SK-N-SH (cell line): ENCODE data around the gene SLC1A2. TPM values are rescaled to one million over a fixed set of nuclear protein-coding genes. Genes with fewer than 3 reads are reported as not detected.

ENCODE experiments used
- CTCF ChIA-PET: fragments of 300-600, 350-600 bp; formaldehyde crosslinking; extraction: SDS; loops from one replicate; lab custom pipeline; 2021; lab: Yijun Ruan, JAX
- POLR2A ChIA-PET: fragments of 350-600 bp; sonication (Branson Sonifier 250); formaldehyde crosslinking; extraction: SDS; loops from one replicate; lab custom pipeline; 2020; ENCODE audit warnings: antibody characterized with exemption, inconsistent platforms; lab: Yijun Ruan, JAX
- DNase-seq: peaks from one replicate; pipeline ENCODE4 v3.0.0; 2012
- H2AFZ ChIP-seq: fragments of 200-600 bp; sonication (generic); 2 replicates; pipeline ENCODE4 v1.8.1; 2016; ENCODE audit warnings: antibody characterized with exemption, mild to moderate bottlenecking, low read depth
- H3F3A ChIP-seq: fragments of 200-600 bp; sonication (generic); replicated peaks from 2 replicates; pipeline ENCODE3; 2016; ENCODE audit warnings: antibody characterized with exemption, mild to moderate bottlenecking; ENCODE audit not compliant: insufficient read depth
- H3K27ac ChIP-seq, 2 experiments: fragments of 200-500 bp in 1 of 2; fragments of 200-600 bp in 1 of 2; sonication (Bioruptor generic) in 1 of 2; sonication (generic), shearing (Covaris generic) in 1 of 2; 2 replicates each; pipeline versions ENCODE4 v1.5.1 to v1.6.1; 2014 to 2016; ENCODE audit warnings: low read depth in 2 of 2, inconsistent platforms in 1 of 2, low read length in 1 of 2, mild to moderate bottlenecking in 1 of 2, mixed read lengths in 1 of 2
- H3K27me3 ChIP-seq: fragments of 200-600 bp; sonication (generic), shearing (Covaris generic); 2 replicates; pipeline ENCODE4 v1.6.1; 2016; ENCODE audit warnings: mixed run types; ENCODE audit not compliant: insufficient read depth
- H3K36me3 ChIP-seq, 2 experiments: fragments of 200-500 bp in 1 of 2; fragments of 200-600 bp in 1 of 2; sonication (Bioruptor generic) in 1 of 2; sonication (generic) in 1 of 2; replicated peaks in 1 of 2; 2 replicates each; pipeline versions ENCODE3 to v1.5.1; 2014 to 2016; ENCODE audit warnings: low read length in 1 of 2, mild to moderate bottlenecking in 1 of 2; ENCODE audit not compliant: insufficient read depth in 2 of 2, control insufficient read depth in 1 of 2
- H3K4me1 ChIP-seq, 2 experiments: fragments of 200-500 bp in 1 of 2; fragments of 200-600 bp in 1 of 2; sonication (Bioruptor generic) in 1 of 2; sonication (generic), shearing (Covaris generic) in 1 of 2; 2 replicates each; pipeline versions ENCODE4 v1.5.1 to v1.6.1; 2014 to 2016; ENCODE audit warnings: low read depth in 1 of 2, low read length in 1 of 2, mixed run types in 1 of 2; ENCODE audit not compliant: insufficient read depth in 2 of 2, control insufficient read depth in 1 of 2
- H3K4me2 ChIP-seq: fragments of 200-600 bp; sonication (generic), shearing (Covaris generic); 2 replicates; pipeline ENCODE4 v1.6.1; 2017; ENCODE audit warnings: mixed run types
- H3K4me3 ChIP-seq, 2 experiments: fragments of 200-500 bp in 1 of 2; fragments of 200-600 bp in 1 of 2; sonication (Bioruptor generic) in 1 of 2; sonication (generic), shearing (Covaris generic) in 1 of 2; 2 replicates each; pipeline versions ENCODE4 v1.5.1 to v1.8.1; 2014 to 2016; ENCODE audit warnings: low read depth in 2 of 2, inconsistent platforms in 1 of 2, low read length in 1 of 2, mild to moderate bottlenecking in 1 of 2, mixed read lengths in 1 of 2, moderate library complexity in 1 of 2
- H3K79me2 ChIP-seq: fragments of 200-600 bp; sonication (generic); 2 replicates; pipeline ENCODE4 v1.8.1; 2017; ENCODE audit warnings: mild to moderate bottlenecking; ENCODE audit not compliant: insufficient read depth
- H3K9ac ChIP-seq: fragments of 200-600 bp; sonication (generic); 2 replicates; pipeline ENCODE4 v1.6.1; 2017; ENCODE audit warnings: mixed run types
- H3K9me2 ChIP-seq: fragments of 200-600 bp; sonication (generic); 2 replicates; pipeline ENCODE4 v1.6.1; 2017; ENCODE audit warnings: mixed run types
- H3K9me3 ChIP-seq: fragments of 200-600 bp; sonication (generic); 2 replicates; pipeline ENCODE4 v1.6.1; 2017; ENCODE audit warnings: mixed run types, mild to moderate bottlenecking, moderate library complexity
- H4K20me1 ChIP-seq: fragments of 200-600 bp; sonication (generic); 2 replicates; pipeline ENCODE4 v1.6.1; 2017; ENCODE audit warnings: mild to moderate bottlenecking, mixed run types; ENCODE audit not compliant: insufficient read depth
- CTCF ChIP-seq: fragments of 200-600 bp; sonication (generic); IDR thresholded peaks from 2 replicates; pipeline ENCODE4 v1.6.1; 2017; ENCODE audit warnings: antibody characterized with exemption, mild to moderate bottlenecking, moderate library complexity
- ELF1 ChIP-seq: IDR thresholded peaks from 2 replicates; pipeline ENCODE4 v1.4.0; 2012
- GATA2 ChIP-seq: sonication (generic); formaldehyde crosslinking; IDR thresholded peaks from 2 replicates; pipeline ENCODE4 v1.5.0; 2020; ENCODE audit warnings: mild to moderate bottlenecking, missing genetic modification reagents
- JUND ChIP-seq: IDR thresholded peaks from 2 replicates; pipeline ENCODE4 v1.4.0; 2012
- MAX ChIP-seq: IDR thresholded peaks from 2 replicates; pipeline ENCODE4 v1.4.0; 2012; ENCODE audit warnings: low read depth
- MEF2A ChIP-seq: IDR thresholded peaks from 2 replicates; pipeline ENCODE4 v1.4.0; 2012; ENCODE audit warnings: low read depth, borderline replicate concordance
- MXI1 ChIP-seq: IDR thresholded peaks from 2 replicates; pipeline ENCODE4 v1.6.1; 2012; ENCODE audit warnings: mild to moderate bottlenecking, low read depth, low read length, improper control_type of control experiment
- NFIC ChIP-seq: IDR thresholded peaks from 2 replicates; pipeline ENCODE4 v1.4.0; 2012; ENCODE audit warnings: borderline replicate concordance
- NRF1 ChIP-seq: IDR thresholded peaks from 2 replicates; pipeline ENCODE4 v1.6.1; 2012; ENCODE audit warnings: low read depth, mild to moderate bottlenecking, low read length
- PBX3 ChIP-seq: IDR thresholded peaks from 2 replicates; pipeline ENCODE4; 2012
- POLR2AphosphoS5 ChIP-seq: IDR thresholded peaks from 2 replicates; pipeline ENCODE4 v1.6.1; 2012; ENCODE audit warnings: low read depth, low read length
- RAD21 ChIP-seq: IDR thresholded peaks from 2 replicates; pipeline ENCODE4 v1.6.1; 2012; ENCODE audit warnings: mild to moderate bottlenecking, low read length
- RCOR1 ChIP-seq: fragments of 150-350 bp; IDR thresholded peaks from 2 replicates; pipeline ENCODE4 v1.6.1; 2017; ENCODE audit warnings: antibody characterized with exemption, low read length
- REST ChIP-seq: IDR thresholded peaks from 2 replicates; pipeline ENCODE4 v1.6.1; 2012; ENCODE audit warnings: mild to moderate bottlenecking, low read depth, low read length, moderate library complexity
- RFX5 ChIP-seq: IDR thresholded peaks from 2 replicates; pipeline ENCODE4 v1.6.1; 2012; ENCODE audit warnings: mild to moderate bottlenecking, improper control_type of control experiment, low read length
- SIN3A ChIP-seq: IDR thresholded peaks from 2 replicates; pipeline ENCODE4 v1.6.1; 2012; ENCODE audit warnings: low read depth, mild to moderate bottlenecking, low read length, moderate library complexity, borderline replicate concordance
- SMC3 ChIP-seq: IDR thresholded peaks from 2 replicates; pipeline ENCODE4 v1.6.1; 2012; ENCODE audit warnings: low read depth, low read length, improper control_type of control experiment
- TEAD4 ChIP-seq: IDR thresholded peaks from 2 replicates; pipeline ENCODE4 v1.4.0; 2012; ENCODE audit warnings: mild to moderate bottlenecking, borderline replicate concordance; ENCODE audit not compliant: insufficient read depth
- USF1 ChIP-seq: IDR thresholded peaks from 2 replicates; pipeline ENCODE4 v1.4.0; 2012; ENCODE audit warnings: low read depth, borderline replicate concordance
- WGBS: methylation state at CpG from one replicate; pipeline ENCODE4 v1.1.6; 2017; ENCODE audit warnings: low lambda C conversion rate; 5-methylcytosine and 5-hydroxymethylcytosine counted together
- polyA plus RNA-seq, 3 experiments: library from polyadenylated mRNA; depleted of rRNA; stranded (reverse); fragments of >200 nt; gene quantifications; 2 replicates each; pipeline ENCODE4 v1.2.3, GENCODE V29; 2012

The SLC1A2 gene
- polyA plus RNA-seq, 1 of the 3 experiments (the other 2 are of a cell fraction): under 0.01 TPM

GRCh38 chr11:35330931-35331330, 88.4 kb downstream of the SLC1A2 start (continued):
- TF ChIP-seq RCOR1: no peak
- TF ChIP-seq NFIC: no peak
- TF ChIP-seq TEAD4: no peak

- H3K27ac ChIP-seq: no peak overlapping the region
- no peaks in the 10 kb centered on the region for H3K36me3 ChIP-seq
- no peak overlapping the region for H2AFZ ChIP-seq
- no peaks in the 10 kb centered on the region for H3F3A ChIP-seq
- TF ChIP-seq PBX3 (no peak), RCOR1 (no peak), GATA2 (CRISPR knock-in tag) (no peak), RAD21 (no peak), REST (no peak), CTCF (no peak), NRF1 (no peak), RFX5 (no peak), USF1 (no peak), SIN3A (no peak), MEF2A (no peak), NFIC (no peak), JUND (no peak), SMC3 (no peak), POLR2AphosphoS5 (no peak), MAX (no peak), ELF1 (no peak), MXI1 (no peak)
- no peak overlapping the region for H3K4me2 ChIP-seq
- POLR2A ChIA-PET: no interaction called here
- WGBS: 70% methylated on average over 3 of the region's 3 CpGs
- DNase-seq: no peak
- no peaks in the 10 kb centered on the region for H3K9me3 ChIP-seq
- H3K9me2 ChIP-seq: no peaks in the 10 kb centered on the region
- H4K20me1 ChIP-seq: no peaks in the 10 kb centered on the region
- no peak overlapping the region for H3K4me3 ChIP-seq
- CTCF ChIA-PET: no interaction called here
- no peaks in the 10 kb centered on the region for H3K79me2 ChIP-seq
- no peaks in the 10 kb centered on the region for H3K27me3 ChIP-seq
- no peak overlapping the region for H3K9ac ChIP-seq
- H3K4me1 ChIP-seq: no peaks in the 10 kb centered on the region
These were observed 89.0 kb downstream of the SLC1A2 start for GRCh38 chr11:35330156-35330889.
